ENCODE results near the gene IP6K1. TPM values are rescaled to one million over a fixed set of nuclear protein-coding genes. Genes with fewer than 3 reads are reported as not detected.

IP6K1 gene
- total RNA-seq, 1 experiment from 2014 or later: 42.5 TPM

DNA sequence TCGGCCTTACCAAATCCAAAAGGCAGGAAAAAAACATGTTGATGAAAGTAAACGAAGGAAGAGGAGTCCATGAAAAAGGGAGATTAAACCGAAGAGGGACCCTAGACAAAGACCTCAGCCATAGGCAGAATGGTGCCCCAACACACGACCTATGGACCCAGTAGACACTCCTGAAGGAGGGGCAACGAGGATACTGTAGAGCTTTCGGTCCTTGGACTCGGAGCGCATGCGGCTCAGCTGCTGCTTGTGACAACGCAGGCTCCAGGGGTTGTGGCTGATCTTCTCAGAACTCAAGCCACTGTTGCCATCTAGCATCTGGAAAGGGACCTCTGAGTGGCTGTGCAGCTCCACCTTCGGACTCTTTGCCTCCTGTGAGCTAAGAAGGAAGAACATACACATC is 53.7 kb downstream of the IP6K1 start:
- DNase-seq (ENCODE audit: low spot score): no peak
- in situ Hi-C loops (cut with HindIII; ENCODE audit: low sequenced_read_pairs): no loop called here

DNA sequence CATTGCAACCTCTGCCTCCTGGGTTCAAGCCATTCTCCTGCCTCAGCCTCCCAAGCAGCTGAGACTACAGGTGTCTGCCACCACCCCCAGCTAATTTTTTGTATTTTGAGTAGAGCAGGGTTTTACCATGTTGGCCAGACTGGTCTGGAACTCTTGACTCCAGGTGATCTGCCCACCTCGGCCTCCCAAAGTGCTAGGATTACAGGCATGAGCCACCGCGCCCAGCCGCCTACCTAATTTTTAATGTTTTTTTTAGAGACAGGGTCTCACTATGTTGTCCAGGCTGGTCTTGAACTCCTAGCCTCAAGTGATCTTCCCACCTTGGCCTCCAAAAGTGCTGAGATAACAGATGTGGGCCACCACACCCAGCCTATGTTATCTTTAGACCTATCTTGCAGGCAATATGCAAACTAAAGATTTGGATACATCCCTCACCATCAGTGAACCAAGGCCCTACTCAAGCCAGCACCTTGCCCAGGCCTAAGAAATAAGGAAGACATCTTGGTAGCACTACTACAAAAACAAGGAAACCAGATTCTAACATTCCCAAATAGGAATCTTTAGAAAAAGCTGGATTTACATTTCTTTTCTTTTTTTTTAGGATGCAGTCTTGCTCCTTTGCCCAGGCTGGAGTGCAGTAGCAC is 56.3 kb downstream of the IP6K1 start:
- in situ Hi-C loops (cut with HindIII; ENCODE audit: low sequenced_read_pairs): no loop called here
- DNase-seq (ENCODE audit: low spot score): no peak

DNA sequence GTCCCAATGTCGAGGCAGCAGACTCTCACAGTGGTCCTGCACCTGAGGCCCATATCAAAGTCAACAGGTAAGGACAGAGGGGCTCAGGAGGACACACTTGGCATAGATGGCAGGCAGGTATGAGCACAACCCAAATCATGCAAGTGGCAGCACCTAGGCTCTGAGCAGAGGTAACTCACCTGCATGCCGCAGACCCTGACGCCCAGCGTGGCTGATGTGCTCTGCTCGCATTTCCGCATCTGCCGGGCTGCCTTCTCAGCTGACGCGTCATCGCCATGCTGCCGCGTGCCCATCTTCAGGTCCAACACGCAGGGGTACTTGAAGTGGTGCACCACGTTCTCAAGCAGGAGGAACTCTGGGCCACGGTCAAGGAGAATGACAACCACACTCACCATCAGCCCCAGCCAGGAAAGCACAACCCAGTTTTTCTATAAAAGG is 58.4 kb downstream of the IP6K1 start:
- no peak for DNase-seq (ENCODE audit: low spot score)
- in situ Hi-C loops (cut with HindIII; ENCODE audit: low sequenced_read_pairs): no loop called here

DNA sequence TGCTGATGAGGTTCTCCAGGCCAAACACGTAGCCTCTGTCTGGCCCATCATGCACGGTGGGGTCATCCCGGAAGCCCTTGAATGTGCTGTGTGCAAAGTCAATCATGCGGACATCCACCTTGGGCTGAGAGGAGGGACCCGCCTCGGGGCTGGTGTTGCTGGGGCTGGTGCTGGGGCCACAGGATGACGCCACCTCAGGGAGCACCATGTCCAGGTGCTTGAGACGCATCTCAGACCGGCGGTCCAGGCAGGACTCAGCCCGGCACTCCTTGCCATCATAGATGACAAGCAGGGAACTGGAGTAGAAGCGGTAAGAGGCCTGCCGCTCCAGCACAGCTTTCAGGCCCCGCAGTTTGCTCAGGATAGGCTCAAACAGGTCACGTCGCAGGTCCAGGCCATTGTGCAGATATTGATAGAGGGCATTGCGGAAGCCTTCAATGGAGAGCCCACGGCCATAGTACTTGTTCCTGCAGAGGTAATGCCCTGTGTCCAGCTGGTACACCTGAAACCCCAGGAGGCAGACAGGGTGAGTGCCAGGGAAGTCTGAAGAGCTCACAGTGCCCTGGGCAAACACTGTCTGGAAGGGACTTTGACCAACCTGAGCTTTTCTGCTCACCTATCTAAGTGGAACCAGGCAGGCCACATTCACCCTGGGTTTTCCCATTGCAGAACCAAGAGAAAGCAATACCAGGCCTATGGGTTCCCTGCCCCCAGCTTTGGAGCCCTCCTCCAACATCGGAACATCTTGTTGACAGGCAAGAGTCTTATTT is 59.0 kb downstream of the IP6K1 start:
- in situ Hi-C loops (cut with HindIII; ENCODE audit: low sequenced_read_pairs): no loop called here
- DNase-seq (ENCODE audit: low spot score): no peak

- in situ Hi-C loops (cut with HindIII; ENCODE audit: low sequenced_read_pairs): no loop called here
- DNase-seq (ENCODE audit: low spot score): no peak
Observed at GRCh38 chr3:49725906-49726681, 60.2 kb downstream of the IP6K1 start.

DNA sequence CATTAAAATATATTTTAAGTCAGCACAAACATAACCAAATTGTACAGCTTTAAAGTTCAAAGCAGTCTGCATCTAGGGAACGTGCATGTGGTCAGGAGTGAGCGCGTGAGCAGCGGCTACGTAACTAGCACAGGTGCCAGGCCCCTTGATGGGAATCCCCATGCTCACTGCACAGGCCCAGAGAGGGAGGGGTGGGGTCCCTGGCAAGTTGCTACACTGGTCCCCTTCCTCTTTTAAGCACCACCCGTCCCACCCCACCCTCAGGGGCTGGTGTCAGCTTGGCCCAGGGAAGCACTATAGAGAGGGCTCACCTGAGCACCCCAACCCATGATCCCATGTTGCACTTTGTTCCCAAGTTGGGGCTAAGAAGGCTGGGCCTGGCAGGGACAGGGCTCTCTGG is 61.8 kb downstream of the IP6K1 start:
- in situ Hi-C loops (cut with HindIII; ENCODE audit: low sequenced_read_pairs): no loop called here
- DNase-seq (ENCODE audit: low spot score): no peak

GRCh38 chr3:49723628-49724551 is 62.5 kb downstream of the IP6K1 start, which contains the start of gene GMPPB:
Gene GMPPB, minus strand, starts transcription at chr3:49723951. Its CDS starts 225 bp downstream, at chr3:49723726.
- DNase-seq (ENCODE audit: low spot score): peak; percentile 94
- in situ Hi-C loops (cut with HindIII; ENCODE audit: low sequenced_read_pairs): no loop called here

- DNase-seq (ENCODE audit: low spot score): peak; percentile 47
- in situ Hi-C loops (cut with HindIII; ENCODE audit: low sequenced_read_pairs): no loop called here
Observed at GRCh38 chr3:49723296-49723627, 63.1 kb downstream of the IP6K1 start.

DNA sequence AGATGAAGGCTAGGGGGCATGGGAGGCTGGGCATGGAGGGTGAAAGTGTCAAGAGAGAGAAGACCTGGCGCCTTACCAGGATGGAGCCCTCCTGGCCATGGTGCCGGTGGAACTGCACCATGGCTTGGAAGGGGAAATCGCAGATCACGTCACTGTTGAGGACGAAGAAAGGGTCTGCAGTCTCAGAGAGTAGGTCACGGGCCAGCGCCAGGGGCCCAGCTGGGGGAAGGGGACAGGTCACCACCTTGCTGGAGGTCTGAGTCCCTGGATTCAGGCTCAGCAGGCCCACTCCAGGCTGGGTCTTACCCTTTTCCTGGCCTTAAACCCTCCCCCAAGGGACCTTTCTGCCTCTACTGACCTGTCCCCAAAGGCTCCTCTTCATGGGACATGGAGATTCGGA is 63.4 kb downstream of the IP6K1 start:
- DNase-seq (ENCODE audit: low spot score): no peak
- in situ Hi-C loops (cut with HindIII; ENCODE audit: low sequenced_read_pairs): no loop called here

DNA sequence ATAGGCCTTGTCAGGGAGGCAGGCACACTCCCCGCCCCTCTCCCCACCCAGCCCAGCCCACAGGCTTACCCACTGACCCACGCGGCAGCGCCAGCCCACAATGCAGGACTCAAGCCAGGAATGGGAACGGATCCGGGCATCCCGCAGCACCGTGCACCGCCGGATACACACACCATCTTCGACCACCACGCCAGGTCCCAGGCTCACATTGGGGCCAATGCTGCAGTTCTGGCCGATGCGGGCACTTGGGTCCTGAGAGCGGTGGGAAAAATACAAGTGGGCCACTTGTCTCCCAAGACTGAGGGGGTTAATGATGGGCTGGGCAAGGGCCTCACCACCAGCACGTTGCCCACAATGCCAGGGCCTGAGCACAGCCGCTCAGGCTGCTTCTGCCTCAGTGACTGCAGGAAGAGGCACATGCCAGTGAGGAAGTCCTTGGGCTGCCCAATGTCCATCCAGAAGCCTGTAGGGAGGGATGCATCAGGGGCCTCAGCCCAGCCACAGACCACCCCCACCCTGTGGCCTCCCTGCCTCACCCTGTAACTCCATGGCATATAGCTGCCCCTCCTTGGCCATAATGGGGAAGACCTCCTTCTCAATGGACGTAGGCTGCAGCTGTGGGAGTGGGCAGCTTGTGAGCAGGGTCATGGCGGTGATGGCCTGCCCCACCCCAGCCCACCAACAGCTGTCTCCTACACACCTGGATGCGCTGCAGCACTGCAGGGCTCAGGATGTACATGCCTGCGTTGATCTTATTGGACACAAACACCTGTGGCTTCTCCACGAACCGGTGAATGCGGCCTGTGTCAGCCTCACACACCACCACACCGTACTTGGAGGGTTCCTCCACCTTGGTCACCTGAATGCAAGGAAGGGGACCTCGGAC is 64.2 kb downstream of the IP6K1 start:
- no peak for DNase-seq (ENCODE audit: low spot score)
- in situ Hi-C loops (cut with HindIII; ENCODE audit: low sequenced_read_pairs): no loop called here

GRCh38 chr3:49721596-49721895 is 64.8 kb downstream of the IP6K1 start:
- in situ Hi-C loops (cut with HindIII; ENCODE audit: low sequenced_read_pairs): no loop called here
- no peak for DNase-seq (ENCODE audit: low spot score)

DNA sequence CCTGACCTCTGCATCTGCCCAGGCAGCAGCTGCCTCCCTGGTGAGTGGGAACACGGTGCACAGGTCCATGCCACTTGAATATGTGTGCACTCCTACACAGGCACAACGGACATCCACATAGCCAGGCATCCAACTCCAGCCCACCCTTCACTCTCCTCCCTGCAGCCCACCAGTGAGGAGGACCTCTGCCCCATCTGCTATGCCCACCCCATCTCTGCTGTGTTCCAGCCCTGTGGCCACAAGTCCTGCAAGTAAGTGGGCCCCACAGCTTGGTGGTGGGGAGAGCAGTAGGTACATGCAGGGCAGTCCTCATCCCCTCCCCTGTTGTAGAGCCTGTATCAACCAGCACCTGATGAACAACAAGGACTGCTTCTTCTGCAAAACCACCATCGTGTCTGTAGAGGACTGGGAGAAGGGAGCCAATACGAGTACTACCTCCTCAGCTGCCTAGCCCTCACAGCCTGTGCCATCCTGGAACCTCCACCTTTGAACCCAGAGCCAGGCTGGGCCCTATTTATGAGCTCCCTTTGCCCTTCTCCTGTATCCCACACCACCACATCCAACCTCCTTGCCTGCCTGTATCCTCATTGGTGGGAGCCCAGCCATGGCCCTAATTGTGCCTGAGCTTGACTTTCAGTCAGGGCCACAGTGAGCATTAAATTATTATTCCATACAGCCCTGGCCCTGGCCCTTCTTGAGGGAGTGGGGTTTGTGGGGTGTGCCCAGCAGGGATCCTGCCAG is 65.3 kb downstream of the IP6K1 start:
- no peak for DNase-seq (ENCODE audit: low spot score)
- in situ Hi-C loops (cut with HindIII; ENCODE audit: low sequenced_read_pairs): no loop called here

GRCh38 chr3:49719214-49719884 is 67.0 kb downstream of the IP6K1 start, which contains the start of gene AMIGO3:
Gene AMIGO3, minus strand, starts transcription at chr3:49719684. Its CDS starts 219 bp downstream, at chr3:49719465.
- peak; percentile 98 for DNase-seq (ENCODE audit: low spot score)
- in situ Hi-C loops (cut with HindIII; ENCODE audit: low sequenced_read_pairs): no loop called here

DNA sequence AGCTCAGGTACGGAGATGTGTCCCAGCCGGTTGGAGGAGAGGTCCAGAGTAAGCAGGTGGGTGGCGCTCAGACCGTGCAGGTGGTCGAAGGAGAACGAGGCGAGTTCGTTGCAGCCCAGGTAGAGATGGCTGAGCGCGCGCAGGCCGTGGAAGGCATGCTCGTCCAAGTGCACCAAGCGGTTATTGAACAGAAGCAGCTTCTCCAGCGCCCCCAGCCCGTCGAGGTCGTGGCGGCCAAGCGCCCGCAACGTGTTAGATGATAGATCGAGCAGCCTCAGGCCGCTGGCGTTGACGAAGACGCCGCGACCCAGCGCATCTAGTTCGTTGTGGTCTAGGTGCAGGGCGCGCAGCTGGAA is 67.5 kb downstream of the IP6K1 start:
- in situ Hi-C loops (cut with HindIII; ENCODE audit: low sequenced_read_pairs): no loop called here
- DNase-seq (ENCODE audit: low spot score): no peak

- DNase-seq (ENCODE audit: low spot score): peak; percentile 28
- in situ Hi-C loops (cut with HindIII; ENCODE audit: low sequenced_read_pairs): no loop called here
Observed at GRCh38 chr3:49717959-49718857, 68.1 kb downstream of the IP6K1 start.

DNA sequence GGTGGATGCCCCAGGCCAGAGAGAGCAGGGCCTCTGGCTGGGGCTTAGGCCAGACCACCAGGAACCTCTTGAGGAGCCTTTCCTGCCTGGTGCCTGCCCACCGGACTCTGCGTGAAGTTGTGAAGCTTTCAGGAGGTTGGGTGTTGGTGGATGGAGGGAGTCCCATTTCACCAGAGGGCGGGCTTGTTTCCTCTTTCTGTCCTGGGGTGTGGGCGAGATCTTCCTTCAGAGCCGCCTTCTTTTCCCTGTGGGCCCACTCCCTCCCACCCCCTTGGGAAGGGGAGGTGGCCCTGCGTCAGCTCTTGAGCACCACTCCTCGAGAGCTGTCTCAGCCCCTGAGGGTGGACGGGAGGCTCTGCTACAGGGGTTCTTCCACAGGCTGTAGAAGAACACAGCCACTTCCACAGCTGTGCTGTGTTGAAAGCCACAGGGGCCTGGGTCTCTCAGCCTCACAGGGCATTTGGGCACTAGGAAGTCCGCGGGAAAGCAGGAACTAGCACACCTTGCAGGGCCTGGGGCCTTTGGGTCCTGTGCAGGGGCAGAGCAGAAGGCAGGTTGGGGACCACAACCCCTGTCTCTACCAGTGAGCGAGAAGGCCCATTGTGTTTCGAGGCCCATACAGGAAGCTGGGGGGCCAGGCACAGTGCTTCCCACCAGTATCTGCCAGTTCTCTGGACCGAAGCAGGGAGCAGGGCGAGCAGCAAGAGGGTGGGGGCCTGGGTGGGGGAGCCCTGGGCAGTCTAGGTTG is 69.0 kb downstream of the IP6K1 start:
- DNase-seq (ENCODE audit: low spot score): no peak
- in situ Hi-C loops (cut with HindIII; ENCODE audit: low sequenced_read_pairs): no loop called here
